IPS-18c (cell line): ENCODE measurements around the gene EIF2A.
"Not testable (repeated sequence)": the region's sequence is repeated elsewhere in the genome, so short reads cannot be mapped to it uniquely, and the experiment has no call there.

ENCODE experiments used
- H3K4me3 ChIP-seq: 2 replicates; pipeline ENCODE4 v1.7.0; 2013; ENCODE audit warnings: low read depth, mild to moderate bottlenecking, low read length, moderate library complexity; ENCODE audit not compliant: insufficient read depth
- H3K9me3 ChIP-seq: one replicate; pipeline ENCODE4 v1.6.1; 2013; ENCODE audit warnings: mild to moderate bottlenecking, low read length, moderate library complexity; ENCODE audit not compliant: control insufficient read depth, insufficient read depth

EIF2A gene

DNA sequence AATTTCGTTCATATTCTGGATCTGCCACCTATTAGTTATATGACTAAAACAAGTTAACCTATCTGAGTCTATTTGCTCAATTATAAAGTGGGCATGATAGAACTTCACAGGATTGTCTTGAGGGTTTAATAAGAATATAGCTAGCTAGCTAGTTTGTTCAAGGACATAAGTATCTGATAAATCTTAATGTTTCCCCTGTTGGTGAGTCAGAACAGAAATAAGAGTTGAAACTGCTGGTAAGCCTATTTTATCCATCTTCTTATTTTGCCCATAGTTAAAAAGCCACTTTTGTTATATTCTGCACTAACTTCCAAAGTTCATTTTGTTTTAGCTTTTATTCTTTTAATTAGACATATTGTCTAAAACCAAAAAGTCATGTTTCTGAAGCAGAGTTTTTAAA is 65.9 kb downstream of the EIF2A start:
- H3K4me3 ChIP-seq: no peak overlapping the region
- no peaks in the 10 kb centered on the region for H3K9me3 ChIP-seq

GRCh38 chr3:150613034-150613433 is 66.4 kb downstream of the EIF2A start:
- no peak overlapping the region for H3K4me3 ChIP-seq

GRCh38 chr3:150613709-150614480 is 67.3 kb downstream of the EIF2A start:
- H3K9me3 ChIP-seq: no peaks in the 10 kb centered on the region
- H3K4me3 ChIP-seq: no peak overlapping the region

More at GRCh38 chr3:150613034-150613433, 66.4 kb downstream of the EIF2A start:
- no peaks in the 10 kb centered on the region for H3K9me3 ChIP-seq

- no peak overlapping the region for H3K4me3 ChIP-seq
- no peaks in the 10 kb centered on the region for H3K9me3 ChIP-seq
Measured at GRCh38 chr3:150620002-150620689, 73.6 kb downstream of the EIF2A start.

DNA sequence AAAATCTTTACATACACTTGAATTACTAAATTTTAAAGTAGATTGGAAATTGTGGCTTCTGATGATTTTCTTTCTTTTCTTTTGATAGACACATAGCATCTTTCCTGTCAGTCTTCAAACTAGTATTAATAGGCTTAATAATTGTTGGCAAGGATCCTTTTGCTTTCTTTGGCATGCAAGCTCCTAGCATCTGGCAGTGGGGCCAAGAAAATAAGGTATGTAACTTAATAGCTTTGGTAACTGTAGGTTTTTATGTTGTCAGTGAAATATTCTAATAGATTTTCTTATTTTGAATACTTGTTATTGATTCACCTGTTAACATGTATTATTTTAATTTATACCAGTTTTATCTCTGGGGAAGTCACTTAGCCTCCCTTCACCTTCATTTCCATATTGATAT is 76.4 kb downstream of the EIF2A start:
- H3K9me3 ChIP-seq, H3K4me3 ChIP-seq: not testable (repeated sequence)

- no peaks in the 10 kb centered on the region for H3K9me3 ChIP-seq
- H3K4me3 ChIP-seq: no peak overlapping the region
Measured at GRCh38 chr3:150623945-150624344, 77.4 kb downstream of the EIF2A start.

GRCh38 chr3:150626148-150626930 is 79.8 kb downstream of the EIF2A start:
- Histone ChIP-seq H3K9me3 (no peaks in the 10 kb centered on the region), H3K4me3 (no peak overlapping the region)

DNA sequence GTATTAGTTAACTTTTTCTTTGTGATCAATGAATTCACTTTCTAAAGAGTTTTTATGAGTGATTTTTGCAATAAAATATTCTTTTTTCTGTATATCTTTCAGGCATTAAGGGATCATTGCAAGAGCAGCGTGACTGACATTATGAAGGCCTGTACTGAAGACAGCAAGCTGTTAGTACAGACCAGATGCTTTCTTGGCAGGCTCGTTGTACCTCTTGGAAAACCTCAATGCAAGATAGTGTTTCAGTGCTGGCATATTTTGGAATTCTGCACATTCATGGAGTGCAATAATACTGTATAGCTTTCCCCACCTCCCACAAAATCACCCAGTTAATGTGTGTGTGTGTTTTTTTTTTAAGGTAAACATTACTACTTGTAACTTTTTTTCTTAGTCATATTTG is 81.0 kb downstream of the EIF2A start:
- no peak overlapping the region for H3K4me3 ChIP-seq
- no peaks in the 10 kb centered on the region for H3K9me3 ChIP-seq

DNA sequence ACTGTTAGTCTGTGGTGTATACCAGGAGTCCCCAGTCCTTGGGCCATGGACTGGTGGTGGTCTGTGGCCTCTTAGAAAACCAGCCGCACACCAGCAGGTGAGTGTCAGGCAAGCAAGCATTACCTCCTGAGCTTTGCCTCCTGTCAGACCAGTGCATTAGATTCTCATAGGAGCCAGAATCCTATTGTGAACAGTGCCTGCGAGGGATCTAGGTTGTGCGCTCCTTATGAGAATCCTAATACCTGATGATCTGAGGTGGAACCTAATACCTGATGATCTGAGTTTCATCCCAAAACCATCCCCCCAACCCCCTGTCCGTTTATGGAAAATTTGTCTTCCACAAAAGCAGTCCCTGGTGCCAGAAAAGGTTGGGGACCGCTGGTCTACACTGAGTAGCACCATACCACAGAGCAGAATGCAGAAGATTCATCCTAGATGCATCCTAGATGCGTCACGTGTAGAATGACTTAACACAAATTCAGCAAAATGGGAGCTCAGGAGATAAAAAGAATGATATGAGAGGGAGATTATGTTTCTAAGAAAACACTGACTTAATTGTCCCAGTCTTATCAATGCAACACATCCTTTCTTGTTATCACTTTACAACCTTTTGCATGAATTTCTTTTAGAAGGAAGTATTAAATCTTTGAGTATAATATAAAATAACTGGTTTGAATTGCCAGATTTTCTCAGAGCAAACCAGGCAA is 85.1 kb downstream of the EIF2A start:
- Histone ChIP-seq H3K9me3 (no peaks in the 10 kb centered on the region), H3K4me3 (no peak overlapping the region)

- no peak overlapping the region for H3K4me3 ChIP-seq
- no peaks in the 10 kb centered on the region for H3K9me3 ChIP-seq
Measured at GRCh38 chr3:150635076-150635475, 88.5 kb downstream of the EIF2A start.

GRCh38 chr3:150635526-150635925 is 88.9 kb downstream of the EIF2A start:
- Histone ChIP-seq H3K4me3 (no peak overlapping the region), H3K9me3 (no peaks in the 10 kb centered on the region)
